ENCODE measurements around the gene POLR2M. TPM values are rescaled to one million over a fixed set of nuclear protein-coding genes. Genes with fewer than 3 reads are reported as not detected.
A peak's percentile ranks its signal among the peaks of the same experiment; 100 is the strongest.

POLR2M gene
- total and polyA plus RNA-seq, 4 donors, result 20.6 to 306 (median 84.8) TPM

GRCh38 chr15:57698243-57698642 is 8.3 kb upstream of the POLR2M start:
- H3K4me3 ChIP-seq, result no peak overlapping the region
- H3K9me3 ChIP-seq (ENCODE audit: control insufficient read depth in 4 of 4, insufficient read depth in 3 of 4, low read length in 3 of 4), result no peaks in the 10 kb centered on the region
- ATAC-seq (ENCODE audit: insufficient read depth, low FRiP score) (no peak), DNase-seq (no peak)
- peaks cover 0 to 3% (median 0%) of the 10 kb centered on the region in 5 donors for H3K4me1 ChIP-seq (ENCODE audit: control insufficient read depth in 5 of 5, insufficient read depth in 5 of 5, low read length in 5 of 5)
- no peaks in the 10 kb centered on the region for H3K27me3 ChIP-seq (ENCODE audit: control insufficient read depth in 3 of 3, insufficient read depth in 3 of 3, low read length in 2 of 3)
- H3K36me3 ChIP-seq (ENCODE audit: control insufficient read depth in 4 of 4, insufficient read depth in 4 of 4, low read length in 4 of 4), result no peaks in the 10 kb centered on the region
- H3K27ac ChIP-seq (ENCODE audit: low read depth in 1 of 2, low read length in 1 of 2), result no peak overlapping the region
- no peak for TF ChIP-seq CTCF (IDR thresholded peaks at IDR 0.05; ENCODE audit: control extremely low read depth, extremely low read depth)
- no peak overlapping the region for H3K9ac ChIP-seq (ENCODE audit: insufficient read depth in 1 of 2, low read length in 2 of 2)

GRCh38 chr15:57698991-57699390 is 7.5 kb upstream of the POLR2M start:
- Histone ChIP-seq H3K4me1 (ENCODE audit: control insufficient read depth in 5 of 5, insufficient read depth in 5 of 5, low read length in 5 of 5) (no peaks in the 10 kb centered on the region), H3K27ac (ENCODE audit: low read depth in 1 of 2, low read length in 1 of 2) (no peak overlapping the region), H3K9me3 (ENCODE audit: control insufficient read depth in 4 of 4, insufficient read depth in 3 of 4, low read length in 3 of 4) (no peaks in the 10 kb centered on the region), H3K4me3 (no peak overlapping the region), H3K27me3 (ENCODE audit: control insufficient read depth in 3 of 3, insufficient read depth in 3 of 3, low read length in 2 of 3) (no peaks in the 10 kb centered on the region), H3K9ac (ENCODE audit: insufficient read depth in 1 of 2, low read length in 2 of 2) (no peak overlapping the region), H3K36me3 (ENCODE audit: control insufficient read depth in 4 of 4, insufficient read depth in 4 of 4, low read length in 4 of 4) (no peaks in the 10 kb centered on the region)
- no peak for TF ChIP-seq CTCF (IDR thresholded peaks at IDR 0.05; ENCODE audit: control extremely low read depth, extremely low read depth)
- ATAC-seq (ENCODE audit: insufficient read depth, low FRiP score), result no peak
- WGBS, 2 donors, result 69 to 77% methylated on average over 4 of the region's 4 CpGs
- peak in 2 of 3 donors; percentile 22 to 29 for DNase-seq

GRCh38 chr15:57703387-57703786 is 3.1 kb upstream of the POLR2M start:
- Histone ChIP-seq H3K27me3 (ENCODE audit: control insufficient read depth in 3 of 3, insufficient read depth in 3 of 3, low read length in 2 of 3) (no peaks in the 10 kb centered on the region), H3K27ac (ENCODE audit: low read depth in 1 of 2, low read length in 1 of 2) (no peak overlapping the region), H3K9me3 (ENCODE audit: control insufficient read depth in 4 of 4, insufficient read depth in 3 of 4, low read length in 3 of 4) (no peaks in the 10 kb centered on the region), H3K4me3 (no peak overlapping the region), H3K36me3 (ENCODE audit: control insufficient read depth in 4 of 4, insufficient read depth in 4 of 4, low read length in 4 of 4) (no peaks in the 10 kb centered on the region), H3K4me1 (ENCODE audit: control insufficient read depth in 5 of 5, insufficient read depth in 5 of 5, low read length in 5 of 5) (peaks cover 0 to 15% (median 0%) of the 10 kb centered on the region in 5 donors), H3K9ac (ENCODE audit: insufficient read depth in 1 of 2, low read length in 2 of 2) (no peak overlapping the region)
- no peak for DNase-seq
- no peak for ATAC-seq (ENCODE audit: insufficient read depth, low FRiP score)
- 24 to 27% methylated on average over 2 of the region's 2 CpGs for WGBS, 2 donors
- no peak for TF ChIP-seq CTCF (IDR thresholded peaks at IDR 0.05; ENCODE audit: control extremely low read depth, extremely low read depth)

- Histone ChIP-seq H3K27me3 (ENCODE audit: control insufficient read depth in 3 of 3, insufficient read depth in 3 of 3, low read length in 2 of 3) (no peaks in the 10 kb centered on the region), H3K27ac (ENCODE audit: low read depth in 1 of 2, low read length in 1 of 2) (no peak overlapping the region), H3K4me3 (no peak overlapping the region), H3K9me3 (ENCODE audit: control insufficient read depth in 4 of 4, insufficient read depth in 3 of 4, low read length in 3 of 4) (no peaks in the 10 kb centered on the region), H3K4me1 (ENCODE audit: control insufficient read depth in 5 of 5, insufficient read depth in 5 of 5, low read length in 5 of 5) (peaks cover 0 to 16% (median 5%) of the 10 kb centered on the region in 5 donors), H3K36me3 (ENCODE audit: control insufficient read depth in 4 of 4, insufficient read depth in 4 of 4, low read length in 4 of 4) (peaks cover 0 to 6% (median 4%) of the 10 kb centered on the region in 4 donors), H3K9ac (ENCODE audit: insufficient read depth in 1 of 2, low read length in 2 of 2) (no peak overlapping the region)
- DNase-seq, result no peak
- no peak for TF ChIP-seq CTCF (IDR thresholded peaks at IDR 0.05; ENCODE audit: control extremely low read depth, extremely low read depth)
- 88 to 94% methylated on average over 3 of the region's 3 CpGs for WGBS, 2 donors
- ATAC-seq (ENCODE audit: insufficient read depth, low FRiP score), result no peak
Observed at GRCh38 chr15:57704441-57704840, 2.1 kb upstream of the POLR2M start.

Data from lung (tissue), 12 donors.